Measurements from ENCODE around the gene PHF23.
A peak's percentile ranks its signal among the peaks of the same experiment; 100 is the strongest.

PHF23 gene

DNA sequence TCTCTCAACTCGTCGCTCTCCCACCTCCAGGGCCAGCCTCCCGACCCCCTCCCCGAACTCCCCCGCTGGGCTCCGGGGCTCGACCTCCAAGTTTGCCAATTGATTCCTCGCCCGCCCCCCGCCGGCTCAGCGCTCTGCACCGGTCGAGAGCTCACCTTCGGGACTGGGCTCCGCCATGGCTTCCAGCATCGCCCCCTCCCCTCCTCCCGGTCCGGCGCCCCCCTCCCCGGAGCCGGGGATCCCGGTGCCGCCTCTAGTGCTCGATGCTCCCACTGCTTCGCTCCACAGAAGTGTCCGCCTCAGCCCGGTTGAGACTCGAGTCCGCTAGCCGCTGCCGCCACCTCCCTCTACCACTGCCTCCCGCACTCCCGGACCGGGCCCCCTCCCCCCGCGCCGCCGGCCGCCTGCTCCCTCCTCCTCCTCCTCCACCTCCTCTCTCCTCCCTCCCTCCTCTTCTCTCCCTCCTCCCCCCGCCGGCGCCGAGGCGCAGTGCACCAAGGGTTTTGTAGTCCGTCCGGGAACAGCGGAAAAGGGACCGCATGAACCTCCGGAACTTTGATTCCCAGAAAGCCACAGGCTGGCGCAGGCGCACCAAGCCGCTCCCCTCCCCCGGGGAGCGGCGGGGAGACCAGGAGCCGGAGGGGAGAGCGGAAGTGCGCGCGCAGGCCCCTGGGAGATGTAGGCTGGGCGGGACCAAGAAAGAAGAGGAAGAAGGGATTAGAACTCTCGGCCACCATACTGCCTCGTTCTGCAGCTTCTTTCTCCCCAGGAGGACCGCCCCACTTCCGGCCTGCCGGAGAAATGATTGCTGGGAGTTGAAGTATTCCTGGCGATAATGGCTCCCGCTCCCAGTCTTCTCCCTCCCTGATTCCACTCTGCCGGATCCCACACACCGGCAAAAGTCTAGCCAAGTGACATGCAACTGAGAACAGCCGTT is at the start of gene PHF23:
TSS of gene PHF23 (minus strand) at position 367 of the 937 bp plus-strand sequence. CDS start at position 189, 178 bp downstream.
- DNase-seq (ENCODE audit: low read depth), result peak; percentile 99

DNA sequence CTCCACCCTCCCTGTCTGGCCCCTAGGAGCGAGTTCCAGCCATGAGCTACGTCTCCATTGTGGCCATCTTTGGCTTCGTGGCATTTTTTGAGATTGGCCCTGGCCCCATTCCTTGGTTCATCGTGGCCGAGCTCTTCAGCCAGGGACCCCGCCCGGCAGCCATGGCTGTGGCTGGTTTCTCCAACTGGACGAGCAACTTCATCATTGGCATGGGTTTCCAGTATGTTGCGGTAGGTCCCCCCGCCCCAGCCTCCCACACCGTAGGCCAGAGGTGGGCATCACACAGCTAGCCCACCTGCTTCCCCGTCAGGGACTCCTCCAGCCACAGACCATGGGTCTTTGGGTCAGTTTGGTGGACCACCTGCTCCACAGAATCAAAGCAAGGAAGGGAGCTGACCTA is 46.4 kb upstream of the PHF23 start:
- no peak for DNase-seq (ENCODE audit: low read depth)

DNA sequence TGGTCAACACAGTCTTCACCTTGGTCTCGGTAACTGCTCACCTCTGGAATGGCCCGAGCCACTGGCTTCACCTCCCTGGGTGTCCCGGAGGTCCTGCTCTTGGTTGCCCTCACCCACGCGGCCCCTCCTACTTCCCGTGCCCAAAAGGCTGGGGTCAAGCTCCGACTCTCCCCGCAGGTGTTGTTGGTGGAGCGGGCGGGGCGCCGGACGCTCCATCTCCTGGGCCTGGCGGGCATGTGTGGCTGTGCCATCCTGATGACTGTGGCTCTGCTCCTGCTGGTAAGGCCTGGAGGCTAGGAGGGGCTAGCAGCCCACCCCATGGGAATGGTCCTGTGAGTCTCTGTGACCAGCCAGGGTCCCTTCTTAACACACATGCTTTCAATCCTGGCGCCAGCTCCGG is 45.7 kb upstream of the PHF23 start:
- no peak for DNase-seq (ENCODE audit: low read depth)

DNA sequence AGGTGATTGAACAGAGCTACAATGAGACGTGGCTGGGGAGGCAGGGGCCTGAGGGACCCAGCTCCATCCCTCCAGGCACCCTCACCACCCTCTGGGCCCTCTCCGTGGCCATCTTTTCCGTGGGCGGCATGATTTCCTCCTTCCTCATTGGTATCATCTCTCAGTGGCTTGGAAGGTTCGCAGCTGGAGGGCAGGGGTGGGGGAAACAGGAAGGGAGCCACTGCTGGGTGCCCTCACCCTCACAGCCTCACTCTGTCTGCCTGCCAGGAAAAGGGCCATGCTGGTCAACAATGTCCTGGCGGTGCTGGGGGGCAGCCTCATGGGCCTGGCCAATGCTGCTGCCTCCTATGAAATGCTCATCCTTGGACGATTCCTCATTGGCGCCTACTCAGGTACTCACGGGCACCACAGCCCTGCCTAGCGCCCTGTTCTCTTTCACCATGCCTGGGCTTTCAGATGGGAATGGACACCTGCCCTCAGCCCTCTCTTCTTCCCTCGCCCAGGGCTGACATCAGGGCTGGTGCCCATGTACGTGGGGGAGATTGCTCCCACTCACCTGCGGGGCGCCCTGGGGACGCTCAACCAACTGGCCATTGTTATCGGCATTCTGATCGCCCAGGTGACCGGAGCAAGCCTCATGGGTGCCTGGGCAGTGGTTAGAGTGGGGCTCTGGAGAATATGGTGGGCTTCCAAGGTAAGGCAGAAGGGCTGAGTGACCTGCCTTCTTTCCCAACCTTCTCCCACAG is 44.4 kb upstream of the PHF23 start:
- DNase-seq (ENCODE audit: low read depth), result no peak

DNA sequence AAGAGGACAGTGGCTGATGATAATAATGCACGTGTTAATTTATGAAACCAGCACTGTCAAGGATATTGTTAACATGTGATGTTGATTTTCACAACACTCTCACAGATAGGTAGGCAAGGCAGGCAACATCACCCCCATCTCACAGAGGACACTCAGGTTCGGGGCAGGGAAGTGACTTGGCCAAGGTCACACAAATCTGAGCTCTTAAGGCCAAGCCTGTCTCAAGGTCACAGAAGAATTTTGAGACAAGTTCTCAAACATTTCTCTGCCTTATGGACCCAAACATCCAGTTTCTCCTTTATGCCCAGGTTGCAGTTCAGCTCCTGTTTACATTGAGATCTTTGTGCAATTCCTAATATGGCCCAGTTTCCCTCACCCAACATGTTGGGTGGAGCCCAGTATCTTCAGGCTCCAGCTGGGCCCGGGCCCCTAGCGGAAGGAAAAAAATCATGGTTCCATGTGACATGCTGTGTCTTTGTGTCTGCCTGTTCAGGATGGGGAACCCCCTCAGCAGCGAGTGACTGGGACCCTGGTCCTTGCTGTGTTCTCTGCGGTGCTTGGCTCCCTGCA is 43.6 kb upstream of the PHF23 start:
- DNase-seq (ENCODE audit: low read depth), result no peak

DNA sequence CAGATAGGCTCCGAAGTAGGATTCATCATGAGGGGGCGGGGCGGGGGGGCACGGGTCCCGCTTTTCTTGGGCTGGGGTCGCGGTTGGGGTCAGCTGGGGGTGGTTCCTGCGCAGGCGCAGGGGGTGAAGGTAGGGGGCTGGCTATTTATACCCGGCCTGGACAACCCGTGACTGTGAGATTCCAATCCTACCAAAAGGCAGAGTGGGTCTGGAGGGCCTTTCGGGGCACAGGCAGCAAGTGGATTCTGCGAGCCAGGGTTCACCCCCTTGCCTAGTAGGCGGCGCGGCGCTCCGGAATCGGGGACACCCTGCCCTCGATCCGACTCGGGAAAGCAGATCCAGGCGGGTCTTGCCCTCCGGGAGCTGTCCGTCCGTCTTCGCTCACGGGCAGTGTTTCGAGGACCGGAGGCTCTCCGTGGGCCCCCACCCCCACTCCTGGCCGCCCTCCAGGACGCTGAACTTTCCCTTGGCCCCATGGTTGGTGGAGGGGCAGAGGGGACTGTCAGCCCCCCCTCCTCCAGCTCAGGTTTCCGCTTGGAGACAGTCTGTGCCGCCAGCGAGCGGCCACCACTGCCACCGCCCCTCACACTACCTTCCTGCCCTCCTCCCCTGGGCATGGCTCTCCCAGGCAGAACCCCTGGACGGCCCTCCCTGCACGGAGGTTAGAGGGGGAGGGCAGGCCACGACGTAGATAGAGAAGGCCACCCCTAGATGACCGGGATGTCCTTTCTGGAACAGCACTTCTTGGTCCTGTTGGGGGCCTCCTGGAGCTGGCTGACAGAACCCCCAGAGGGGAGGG is 42.9 kb upstream of the PHF23 start:
- DNase-seq (ENCODE audit: low read depth), result no peak

DNA sequence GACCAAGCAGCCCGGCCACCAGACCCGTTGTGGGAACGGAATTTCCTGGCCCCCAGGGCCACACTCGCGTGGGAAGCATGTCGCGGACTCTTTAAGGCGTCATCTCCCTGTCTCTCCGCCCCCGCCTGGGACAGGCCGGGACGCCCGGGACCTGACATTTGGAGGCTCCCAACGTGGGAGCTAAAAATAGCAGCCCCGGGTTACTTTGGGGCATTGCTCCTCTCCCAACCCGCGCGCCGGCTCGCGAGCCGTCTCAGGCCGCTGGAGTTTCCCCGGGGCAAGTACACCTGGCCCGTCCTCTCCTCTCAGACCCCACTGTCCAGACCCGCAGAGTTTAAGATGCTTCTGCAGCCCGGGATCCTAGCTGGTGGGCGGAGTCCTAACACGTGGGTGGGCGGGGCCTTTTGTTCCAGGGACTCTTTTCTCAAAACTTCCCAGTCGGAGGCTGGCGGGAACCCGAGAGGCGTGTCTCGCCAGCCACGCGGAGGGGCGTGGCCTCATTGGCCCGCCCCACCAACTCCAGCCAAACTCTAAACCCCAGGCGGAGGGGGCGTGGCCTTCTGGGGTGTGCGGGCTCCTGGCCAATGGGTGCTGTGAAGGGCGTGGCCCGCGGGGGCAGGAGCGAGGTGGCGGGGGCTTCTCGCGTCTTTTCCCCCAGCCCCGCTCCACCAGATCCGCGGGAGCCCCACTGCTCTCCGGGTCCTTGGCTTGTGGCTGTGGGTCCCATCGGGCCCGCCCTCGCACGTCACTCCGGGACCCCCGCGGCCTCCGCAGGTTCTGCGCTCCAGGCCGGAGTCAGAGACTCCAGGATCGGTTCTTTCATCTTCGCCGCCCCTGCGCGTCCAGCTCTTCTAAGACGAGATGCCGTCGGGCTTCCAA is 42.1 kb upstream of the PHF23 start, which contains the start of gene SLC2A4:
TSS of gene SLC2A4 (plus strand) at position 645 of the 879 bp plus-strand sequence. CDS start at position 862, 217 bp downstream.
- peak; percentile 83 for DNase-seq (ENCODE audit: low read depth)

DNA sequence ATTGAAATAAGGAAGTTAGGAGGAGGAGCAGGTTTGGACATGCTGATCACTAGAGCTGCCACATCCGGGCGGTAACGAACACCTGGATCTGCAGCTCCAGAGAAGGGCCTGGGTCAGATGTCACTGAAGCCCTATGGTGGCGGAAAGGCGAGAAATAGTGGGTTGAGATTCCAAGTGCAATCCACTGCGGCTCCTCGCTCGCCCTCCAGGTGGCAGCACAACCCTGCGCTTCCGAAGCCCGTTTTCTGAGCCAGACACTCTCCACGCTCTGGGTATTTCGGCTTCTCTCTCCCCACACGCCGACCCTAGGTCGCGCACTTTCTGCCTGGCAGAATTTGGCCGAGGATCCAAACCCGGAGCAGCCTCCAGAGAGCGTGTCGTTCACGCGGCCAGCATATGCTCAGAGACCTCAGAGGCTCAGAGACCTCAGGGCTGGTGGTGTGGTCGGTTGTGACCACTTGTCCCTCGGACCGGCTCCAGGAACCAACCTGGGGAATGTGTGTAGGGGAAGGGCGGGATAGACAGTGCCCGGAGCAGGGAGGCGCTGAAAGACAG is 41.3 kb upstream of the PHF23 start:
- DNase-seq (ENCODE audit: low read depth), result peak; percentile 70

DNA sequence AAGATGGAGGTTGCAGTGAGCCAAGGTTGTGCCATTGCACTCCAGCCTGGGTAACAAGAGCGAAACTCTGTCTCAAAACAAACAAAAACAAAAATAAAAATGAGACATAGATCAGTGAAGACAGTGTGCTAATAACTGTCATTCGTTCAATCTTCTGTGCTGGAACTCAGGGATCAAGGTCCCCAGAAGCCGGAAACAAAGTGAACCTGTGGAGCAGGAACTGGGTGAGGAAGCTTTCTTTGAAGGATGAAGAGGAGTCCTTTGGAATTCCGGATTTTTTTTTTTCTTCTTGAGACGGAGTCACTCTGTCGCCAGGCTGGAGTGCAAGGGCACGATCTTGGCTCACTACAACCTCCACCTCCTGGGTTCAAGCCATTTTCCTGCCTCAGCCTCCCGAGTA is 40.2 kb upstream of the PHF23 start:
- DNase-seq (ENCODE audit: low read depth), result no peak

DNA sequence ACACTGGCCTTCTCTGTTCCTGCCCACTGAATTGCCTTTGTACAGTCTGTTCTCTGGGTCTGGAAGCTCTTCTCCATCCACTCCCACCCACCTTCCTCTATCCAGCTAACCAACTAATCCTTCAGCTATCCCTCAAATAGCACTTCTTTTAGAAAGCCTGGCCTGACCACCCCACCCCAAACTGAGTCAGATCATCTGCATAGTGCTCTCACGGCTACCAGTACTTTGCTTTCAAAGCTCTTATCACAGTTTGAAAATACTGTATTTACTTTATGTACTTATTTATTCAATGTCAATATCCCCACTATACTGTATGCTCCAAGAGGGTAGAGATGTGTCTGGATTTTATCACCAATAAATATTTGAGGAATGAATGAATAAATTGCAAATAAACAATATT is 27.5 kb upstream of the PHF23 start:
- DNase-seq (ENCODE audit: low read depth), result no peak

DNA sequence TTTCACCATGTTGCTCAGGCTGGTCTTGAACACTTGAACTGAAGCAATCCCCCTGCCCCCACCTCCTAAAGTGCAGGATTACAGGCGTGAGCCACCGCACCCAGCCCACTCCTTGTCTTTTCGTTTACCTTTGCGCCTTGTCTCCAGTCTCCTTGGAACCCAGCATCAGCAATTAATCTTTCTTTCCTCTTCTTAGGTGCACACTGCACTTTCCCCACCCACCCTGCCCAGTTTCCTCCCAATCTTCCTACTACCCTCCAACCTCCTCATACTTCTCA is 24.5 kb upstream of the PHF23 start:
- no peak for DNase-seq (ENCODE audit: low read depth)

DNA sequence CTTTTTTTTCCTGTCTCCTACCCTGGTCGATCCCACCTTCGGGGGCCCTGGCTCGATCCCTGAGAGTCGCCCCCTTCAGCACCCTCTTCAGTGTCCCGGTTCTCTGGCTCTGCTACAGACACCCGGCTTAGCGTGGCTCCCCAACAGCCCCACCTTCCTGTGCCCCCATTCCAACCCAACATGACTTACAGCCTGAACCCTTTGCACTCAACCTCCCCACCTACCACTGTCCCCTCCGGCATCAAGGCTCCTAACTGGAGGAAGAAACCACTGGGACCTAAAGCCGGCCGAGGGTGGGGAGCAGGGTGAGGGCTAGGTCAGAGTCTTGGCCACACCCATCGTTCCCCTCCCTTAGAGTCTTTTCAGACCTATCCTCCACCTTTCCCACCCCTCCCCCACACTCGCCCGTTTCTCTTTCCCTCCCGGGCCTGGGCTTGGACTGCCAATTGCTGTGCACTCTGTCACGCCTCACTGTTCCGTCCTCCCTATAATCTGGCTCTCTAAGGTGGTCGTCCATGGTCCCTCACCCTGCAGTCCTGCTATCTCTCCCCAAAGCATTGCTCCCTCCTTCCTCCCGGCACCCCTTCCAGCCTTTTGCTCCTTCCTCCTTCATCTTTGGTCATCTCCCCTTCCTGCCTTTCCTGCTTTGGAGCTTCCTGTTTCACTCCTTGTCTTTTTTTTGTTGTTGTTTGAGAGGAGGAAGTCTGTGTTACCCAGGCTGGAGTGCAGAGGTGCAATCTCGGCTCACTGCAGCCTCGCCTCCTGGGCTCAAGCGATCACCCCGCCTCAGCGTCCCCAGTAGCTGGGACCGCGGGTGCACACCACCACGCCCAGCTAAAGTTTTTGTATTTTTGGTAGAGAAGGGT is 23.9 kb upstream of the PHF23 start:
- no peak for DNase-seq (ENCODE audit: low read depth)

DNA sequence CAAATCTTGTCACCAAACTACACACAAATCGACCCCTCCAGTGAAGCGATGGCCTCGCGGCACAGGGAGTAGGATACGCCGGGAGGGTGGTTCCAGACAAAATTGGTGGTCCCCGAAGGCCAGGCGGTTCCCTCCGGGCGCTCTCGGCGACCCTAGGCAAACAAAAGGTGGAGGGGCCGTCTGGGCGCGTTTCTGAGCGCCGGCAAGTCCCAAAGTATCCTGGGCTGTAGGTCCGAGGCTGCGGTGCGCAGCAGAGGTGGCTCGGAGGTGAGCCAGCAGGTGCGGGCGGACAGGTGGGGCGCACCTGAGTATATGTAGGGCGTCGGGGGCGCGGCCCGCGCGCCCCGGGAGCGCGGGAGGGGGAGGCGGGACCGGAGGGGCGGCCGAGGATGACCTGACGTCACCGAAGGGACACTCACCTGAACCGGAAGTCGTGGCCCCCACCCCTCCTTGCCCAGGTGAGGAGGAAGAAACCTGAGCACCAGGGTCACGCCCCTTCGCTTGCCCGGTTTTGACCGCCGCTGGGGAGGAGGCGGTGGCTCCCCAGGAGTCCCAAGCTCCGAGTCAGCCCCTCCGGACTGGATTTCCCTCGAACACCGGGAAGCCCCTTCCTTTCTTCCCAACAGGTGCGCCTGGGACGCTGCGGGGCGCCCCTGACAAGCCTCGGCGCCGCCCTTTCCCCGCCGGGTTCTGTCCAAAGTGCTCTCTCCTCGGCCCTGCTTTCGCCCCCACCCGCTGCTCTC is 23.1 kb upstream of the PHF23 start, which contains the start of gene CLDN7:
TSS of gene CLDN7 (minus strand) at position 287 of the 743 bp plus-strand sequence. CDS start 435 bp downstream, outside the sequence.
- DNase-seq (ENCODE audit: low read depth), result no peak

DNA sequence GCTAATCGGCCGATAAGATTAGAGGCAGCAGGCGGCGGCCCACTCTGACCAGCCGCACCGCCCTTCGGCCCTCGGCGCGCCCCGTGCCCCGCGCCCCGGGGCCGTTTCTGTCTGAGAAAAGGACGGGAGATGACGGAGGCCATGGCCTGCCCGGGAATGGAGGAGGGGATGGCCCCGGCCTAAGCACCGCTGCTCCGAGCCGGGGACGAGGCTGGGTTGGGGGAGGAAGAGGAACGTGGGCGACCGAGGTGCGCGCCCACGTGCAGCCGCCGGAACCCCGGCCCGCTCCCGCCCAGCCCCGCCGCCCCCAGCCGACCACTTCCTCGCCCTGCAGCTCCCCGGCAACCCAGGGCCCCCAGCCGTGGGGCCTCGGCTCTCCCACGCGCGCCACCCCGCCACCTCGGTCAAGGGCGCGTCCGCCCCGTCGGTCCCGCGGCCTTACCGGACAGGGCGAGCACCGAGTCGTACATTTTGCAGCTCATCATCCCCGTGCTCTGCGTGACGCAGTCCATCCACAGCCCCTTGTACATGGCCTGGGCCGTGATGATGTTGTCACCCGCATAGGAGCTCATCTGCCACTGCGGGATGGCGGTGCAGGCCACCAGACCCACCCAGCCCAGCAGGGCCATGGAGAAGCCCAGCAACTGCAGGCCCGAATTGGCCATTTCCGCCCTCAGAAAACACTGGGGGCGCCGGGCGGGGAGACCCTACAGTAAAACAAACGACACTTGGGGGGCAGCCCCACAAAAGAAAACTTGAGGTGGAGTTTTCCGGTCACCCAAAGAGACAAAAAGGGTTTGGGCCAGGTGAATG is 22.3 kb upstream of the PHF23 start:
- DNase-seq (ENCODE audit: low read depth), result no peak

DNA sequence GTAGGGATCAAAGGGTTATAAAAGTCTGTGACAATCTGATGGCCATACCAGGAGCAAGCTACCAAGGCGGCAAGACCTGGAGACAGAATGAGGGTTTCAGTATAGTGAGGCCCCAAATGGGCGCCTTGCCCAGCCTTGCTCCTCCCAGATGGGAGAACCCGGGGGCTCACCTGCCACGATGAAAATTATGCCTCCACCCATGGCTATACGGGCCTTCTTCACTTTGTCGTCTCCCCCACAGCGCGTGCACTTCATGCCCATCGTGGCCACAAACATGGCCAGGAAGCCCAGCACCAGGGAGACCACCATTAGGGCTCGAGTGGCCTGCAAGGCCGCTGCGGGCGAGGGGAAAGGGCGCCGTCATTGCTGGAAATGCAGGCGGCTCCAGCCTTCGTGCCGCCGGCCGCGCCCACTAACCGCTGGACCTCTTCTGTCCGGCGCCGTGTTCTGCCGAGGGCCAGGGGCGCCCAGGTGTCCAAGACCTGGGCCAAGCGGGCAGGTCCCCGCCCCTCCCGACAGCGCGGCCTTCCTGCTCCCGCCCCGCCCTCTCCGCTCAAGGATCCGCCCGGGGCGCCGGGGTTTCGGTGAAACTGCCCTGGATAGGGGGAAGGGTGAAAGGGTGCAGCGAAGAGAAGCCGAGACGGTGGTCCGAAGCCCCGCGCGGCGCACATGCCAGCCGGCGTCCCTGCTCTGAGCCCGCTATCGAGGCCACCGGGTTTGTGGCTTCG is 21.6 kb upstream of the PHF23 start:
- no peak for DNase-seq (ENCODE audit: low read depth)

DNA sequence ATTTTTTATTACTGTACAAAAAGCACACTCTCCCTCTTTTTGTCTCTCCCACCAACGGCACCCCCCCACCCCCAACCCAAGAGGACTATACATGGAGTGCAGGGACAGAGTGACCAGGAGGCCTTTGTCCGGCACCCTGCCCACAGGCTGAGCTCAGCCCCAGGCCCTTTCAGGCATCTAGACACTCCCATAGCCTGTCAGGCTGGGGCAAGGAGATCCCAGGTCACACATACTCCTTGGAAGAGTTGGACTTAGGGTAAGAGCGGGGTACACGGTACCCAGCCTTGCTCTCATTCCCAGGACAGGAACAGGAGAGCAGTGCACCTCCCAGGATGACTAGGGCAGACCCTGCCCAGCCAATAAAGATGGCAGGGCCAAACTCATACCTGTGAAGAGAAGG is 20.9 kb upstream of the PHF23 start:
- no peak for DNase-seq (ENCODE audit: low read depth)

DNA sequence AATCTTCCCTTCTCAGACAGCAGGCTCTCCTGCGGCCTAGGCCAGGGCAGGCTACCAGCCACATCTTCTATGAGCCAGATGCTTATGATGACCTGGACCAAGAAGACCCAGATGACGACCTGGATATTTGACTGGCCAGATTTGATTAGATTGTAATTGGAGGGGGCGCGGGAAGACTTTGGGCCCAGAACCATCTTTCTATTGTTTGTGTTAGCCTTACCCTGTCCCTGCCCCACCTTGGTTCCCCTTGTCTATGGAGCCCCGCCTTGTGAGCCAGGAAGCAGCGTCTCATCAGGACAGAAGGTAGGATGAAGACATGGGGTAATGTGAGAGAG is 20.3 kb upstream of the PHF23 start:
- DNase-seq (ENCODE audit: low read depth), result no peak

All from fibroblast of gingiva (primary cell).